SJSA1 (cell line): ENCODE data around the gene SYNGR1. TPM values are rescaled to one million over a fixed set of nuclear protein-coding genes. Genes with fewer than 3 reads are reported as not detected.
"Not testable (repeated sequence)": the region's sequence is repeated elsewhere in the genome, so short reads cannot be mapped to it uniquely, and the experiment has no call there.

Experiments
- DNase-seq, 2 experiments: peaks; one replicate each; pipeline ENCODE4 v3.0.0-alpha.2; 2015 to 2020; ENCODE audit warnings: low spot score in 2 of 2, low read depth in 1 of 2
- H3K27ac ChIP-seq: fragments of 250-450 bp; sonication (Bioruptor Pico); 2 replicates; pipeline ENCODE4 v1.5.1; 2020; ENCODE audit warnings: mild to moderate bottlenecking, moderate library complexity
- H3K27me3 ChIP-seq: fragments of 250-450 bp; sonication (Bioruptor Pico); replicated peaks from 2 replicates; pipeline ENCODE4 v1.5.1; 2020; ENCODE audit warnings: mild to moderate bottlenecking, moderate library complexity
- H3K36me3 ChIP-seq: fragments of 250-450 bp; sonication (Bioruptor Pico); 2 replicates; pipeline ENCODE4 v1.5.1; 2020; ENCODE audit warnings: mild to moderate bottlenecking
- H3K4me1 ChIP-seq: fragments of 250-450 bp; sonication (Bioruptor Pico); replicated peaks from 2 replicates; pipeline ENCODE4 v1.6.1; 2021; ENCODE audit warnings: mild to moderate bottlenecking
- H3K4me3 ChIP-seq: fragments of 250-450 bp; sonication (Bioruptor Pico); 2 replicates; pipeline ENCODE4 v1.5.1; 2020; ENCODE audit warnings: mild to moderate bottlenecking
- H3K9me3 ChIP-seq: fragments of 250-450 bp; sonication (Bioruptor Pico); replicated peaks from 2 replicates; pipeline ENCODE4 v1.5.1; 2020; ENCODE audit warnings: mild to moderate bottlenecking
- total RNA-seq: library from RNA; depleted of rRNA; stranded (reverse); fragments of >200 nt; shearing (Covaris generic); gene quantifications from 2 replicates; pipeline ENCODE4 v1.2.3, GENCODE V29; 2014

Gene SYNGR1
- total RNA-seq, 1 experiment from 2014 or later = 18.6 TPM

DNA sequence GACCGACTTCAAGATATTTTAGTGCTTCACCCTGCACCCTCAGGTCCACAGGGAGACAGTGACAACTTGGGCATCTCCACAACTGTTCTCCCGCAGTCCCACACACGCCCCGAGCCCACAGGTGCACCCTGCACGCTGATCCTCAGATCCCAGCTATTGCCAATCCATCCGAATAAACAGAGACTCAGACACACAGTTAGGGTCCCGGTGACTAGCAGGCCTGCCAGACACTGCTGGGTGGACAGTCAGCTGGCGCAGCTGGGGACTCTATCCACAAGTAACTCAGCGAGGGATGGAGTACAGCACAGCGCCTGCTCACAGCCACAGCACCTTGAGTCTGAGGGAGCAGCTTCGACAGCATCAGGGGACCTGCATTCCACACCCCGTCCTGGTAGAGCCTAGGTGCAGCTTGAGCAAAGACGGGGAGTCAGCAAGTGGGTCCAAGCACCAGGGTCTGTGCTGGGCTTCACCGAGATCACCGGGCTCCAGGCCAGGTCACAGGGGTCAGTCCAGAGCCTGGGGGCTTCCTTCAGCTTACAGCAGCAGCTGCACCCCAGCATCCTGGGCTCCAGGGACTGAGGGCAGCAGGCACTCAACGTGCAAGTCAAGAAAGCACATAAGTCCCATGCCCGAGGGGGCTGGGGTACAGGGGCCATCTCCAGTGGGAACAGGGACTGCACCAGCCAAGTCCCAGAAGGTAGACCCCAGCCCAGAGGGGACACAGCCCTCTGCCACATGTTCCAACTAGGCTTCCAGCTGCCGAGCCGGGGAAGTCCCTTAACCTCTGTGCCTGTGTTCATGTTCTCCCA lies 38.0 kb upstream of the SYNGR1 start:
- no peaks in the 10 kb centered on the region for H3K27me3 ChIP-seq
- H3K9me3 ChIP-seq = no peaks in the 10 kb centered on the region
- peak in 1 of 2 experiments; percentile 40 for DNase-seq
- peaks cover 68% of the 10 kb centered on the region for H3K36me3 ChIP-seq
- no peak overlapping the region for H3K4me3 ChIP-seq
- H3K27ac ChIP-seq = no peak overlapping the region
- peaks cover 72% of the 10 kb centered on the region for H3K4me1 ChIP-seq

- Histone ChIP-seq H3K27me3 (no peaks in the 10 kb centered on the region), H3K4me1 (peaks cover 78% of the 10 kb centered on the region), H3K4me3 (no peak overlapping the region), H3K36me3 (peaks cover 74% of the 10 kb centered on the region), H3K27ac (no peak overlapping the region), H3K9me3 (no peaks in the 10 kb centered on the region)
- DNase-seq = no peak
Observed at GRCh38 chr22:39312410-39312809, 37.4 kb upstream of the SYNGR1 start.

DNA sequence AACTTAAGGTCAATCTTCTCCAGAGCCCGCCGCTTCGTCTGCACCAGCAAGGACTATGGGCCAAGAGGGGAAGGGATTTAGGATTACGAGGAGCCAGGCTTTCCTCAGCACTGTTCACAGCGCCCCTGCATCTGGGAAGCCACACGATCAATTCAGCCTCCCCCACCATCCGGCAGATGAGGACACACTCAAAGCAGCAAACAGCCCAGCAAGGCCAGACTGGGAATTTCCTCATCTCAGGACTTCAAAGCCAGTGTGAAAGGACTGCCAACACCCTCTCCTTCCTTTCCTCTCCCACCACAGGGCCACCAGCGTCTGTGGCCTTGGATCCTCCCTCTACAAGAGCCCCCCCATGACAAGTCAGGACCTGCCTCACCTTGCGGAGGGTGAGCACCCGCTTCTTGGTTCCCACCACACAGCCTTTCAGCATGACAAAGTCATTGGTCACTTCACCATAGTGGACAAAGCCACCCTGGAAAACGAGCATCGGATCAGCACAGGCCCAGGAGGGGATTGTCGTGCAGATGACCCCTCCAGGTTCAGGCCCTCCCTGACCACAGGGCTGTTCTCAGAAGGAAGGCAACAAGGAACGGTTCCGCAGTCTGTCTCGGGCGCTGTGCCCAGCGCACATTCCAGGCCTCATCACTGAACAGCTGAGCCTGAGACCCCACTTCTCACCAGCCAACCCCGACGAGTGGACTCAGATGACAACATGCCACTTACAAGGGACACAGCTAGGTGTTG lies 36.4 kb upstream of the SYNGR1 start:
- Histone ChIP-seq H3K36me3 (peaks cover 84% of the 10 kb centered on the region), H3K4me1 (peaks cover 81% of the 10 kb centered on the region), H3K27ac (no peak overlapping the region), H3K4me3 (no peak overlapping the region), H3K9me3 (no peaks in the 10 kb centered on the region), H3K27me3 (no peaks in the 10 kb centered on the region)
- DNase-seq = no peak

- Histone ChIP-seq H3K4me1 (peaks cover 71% of the 10 kb centered on the region), H3K9me3 (no peaks in the 10 kb centered on the region), H3K27ac (no peak overlapping the region), H3K27me3 (no peaks in the 10 kb centered on the region), H3K4me3 (no peak overlapping the region), H3K36me3 (peaks cover 92% of the 10 kb centered on the region)
- DNase-seq = peak in 1 of 2 experiments; percentile 54
Observed at GRCh38 chr22:39314251-39314971, 35.4 kb upstream of the SYNGR1 start.

GRCh38 chr22:39315389-39315788 lies 34.4 kb upstream of the SYNGR1 start:
- Histone ChIP-seq H3K4me3 (no peak overlapping the region), H3K27ac (no peak overlapping the region), H3K27me3 (no peaks in the 10 kb centered on the region), H3K9me3 (no peaks in the 10 kb centered on the region), H3K36me3 (peaks cover 88% of the 10 kb centered on the region), H3K4me1 (peaks cover 61% of the 10 kb centered on the region)
- DNase-seq = no peak

DNA sequence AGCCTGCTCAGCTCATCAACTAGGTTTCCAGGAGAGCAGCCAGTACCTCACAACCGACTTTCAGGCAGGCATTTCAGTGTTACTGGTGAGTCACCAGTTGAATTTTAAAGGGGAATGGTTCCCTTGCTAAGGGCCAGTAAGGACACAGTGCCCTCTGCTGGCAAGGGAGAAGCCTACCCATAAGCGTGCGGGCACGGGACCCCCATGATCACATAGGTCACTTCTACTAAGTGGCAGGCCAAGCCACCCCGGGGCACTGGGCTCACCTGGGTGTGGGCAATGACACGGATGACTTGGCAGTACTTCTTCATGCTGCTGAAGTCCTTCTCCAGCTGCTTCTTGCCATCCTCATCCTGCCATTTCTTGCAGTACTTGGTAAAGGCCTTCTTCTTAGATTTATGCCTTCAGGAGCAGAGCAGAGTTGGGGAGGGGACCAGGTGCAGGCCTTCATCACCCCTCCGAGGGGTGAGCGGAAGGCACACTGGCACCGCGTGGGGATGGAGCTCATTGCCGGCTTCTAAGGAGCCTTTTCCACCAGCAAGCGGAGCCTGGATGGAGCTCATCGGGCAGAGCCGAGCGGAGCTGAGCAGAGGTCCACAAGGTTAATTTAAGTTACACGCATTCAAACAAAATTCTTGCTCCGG lies 33.2 kb upstream of the SYNGR1 start:
- Histone ChIP-seq H3K27ac (peak overlapping the region; percentile 28; the same call in 1 of the 2 replicates), H3K27me3 (no peaks in the 10 kb centered on the region), H3K36me3 (peaks cover 77% of the 10 kb centered on the region), H3K4me1 (peaks cover 52% of the 10 kb centered on the region), H3K4me3 (peak overlapping the region; percentile 56), H3K9me3 (no peaks in the 10 kb centered on the region)
- DNase-seq = peak; percentile 89 to 90

GRCh38 chr22:39317084-39317774 lies 32.6 kb upstream of the SYNGR1 start:
- Histone ChIP-seq H3K4me3 (peak overlapping the region; percentile 56), H3K4me1 (peaks cover 50% of the 10 kb centered on the region), H3K9me3 (no peaks in the 10 kb centered on the region), H3K27me3 (no peaks in the 10 kb centered on the region), H3K27ac (no peak overlapping the region), H3K36me3 (peaks cover 70% of the 10 kb centered on the region)
- DNase-seq = peak; percentile 44 to 54

DNA sequence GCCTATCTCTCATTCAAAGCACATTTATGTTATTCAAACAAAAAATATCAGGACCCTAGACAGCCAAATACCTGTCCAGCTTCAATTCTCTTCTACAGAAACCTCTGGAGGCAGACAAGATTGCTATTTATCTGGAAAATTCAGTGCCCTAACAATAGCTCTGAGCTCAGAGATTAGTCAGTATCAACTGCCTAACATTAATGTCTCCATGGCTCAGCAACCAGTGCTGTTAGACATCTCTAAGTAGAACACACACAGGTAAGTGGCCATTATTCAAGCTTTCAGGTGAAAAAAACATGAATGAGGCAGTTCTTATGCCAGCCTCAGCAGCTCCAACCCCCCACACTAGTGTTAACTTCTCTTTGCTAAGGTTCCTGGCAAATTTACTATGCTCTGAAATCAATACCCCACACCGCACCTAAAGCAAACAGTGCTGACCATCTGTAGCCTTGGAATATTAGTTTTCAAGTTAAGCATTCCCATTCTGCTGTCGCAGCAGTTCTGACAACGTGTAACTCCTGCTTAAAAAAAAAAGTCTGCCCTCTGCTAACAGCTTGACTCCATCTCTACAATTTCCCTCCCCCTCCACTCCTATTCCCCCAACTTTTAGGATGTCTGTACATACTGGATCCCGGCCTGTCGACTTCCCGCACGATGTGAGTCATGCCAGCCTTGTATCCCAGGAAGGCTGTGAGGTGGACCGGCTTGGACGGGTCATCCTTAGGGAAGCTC lies 31.9 kb upstream of the SYNGR1 start:
- DNase-seq = peak in 1 of 2 experiments; percentile 30
- no peaks in the 10 kb centered on the region for H3K9me3 ChIP-seq
- H3K4me3 ChIP-seq = peak overlapping the region; percentile 56
- H3K36me3 ChIP-seq = peaks cover 63% of the 10 kb centered on the region
- no peaks in the 10 kb centered on the region for H3K27me3 ChIP-seq
- peak overlapping the region; percentile 85 for H3K27ac ChIP-seq
- peaks cover 50% of the 10 kb centered on the region for H3K4me1 ChIP-seq

GRCh38 chr22:39318507-39319283 lies 31.1 kb upstream of the SYNGR1 start:
- Histone ChIP-seq H3K4me3 (peak overlapping the region; percentile 56), H3K4me1 (peaks cover 47% of the 10 kb centered on the region), H3K9me3 (no peaks in the 10 kb centered on the region), H3K36me3 (peaks cover 55% of the 10 kb centered on the region), H3K27ac (peak overlapping the region; percentile 85), H3K27me3 (no peaks in the 10 kb centered on the region)
- DNase-seq = peak in 1 of 2 experiments; percentile 48

GRCh38 chr22:39319284-39320022 lies 30.3 kb upstream of the SYNGR1 start, which contains the start of gene RPL3:
Gene RPL3, minus strand, starts transcription at chr22:39319623. Its CDS starts 26 bp downstream, at chr22:39319597.
- no peaks in the 10 kb centered on the region for H3K9me3 ChIP-seq
- H3K4me1 ChIP-seq = peaks cover 39% of the 10 kb centered on the region
- DNase-seq = peak; percentile 96 to 98
- H3K36me3 ChIP-seq = peaks cover 48% of the 10 kb centered on the region
- no peaks in the 10 kb centered on the region for H3K27me3 ChIP-seq
- peak within 1 kb of the TSS; percentile 56 for H3K4me3 ChIP-seq
- peak within 1 kb of the TSS; percentile 85 for H3K27ac ChIP-seq

- peak overlapping the region; percentile 56 for H3K4me3 ChIP-seq
- not testable (repeated sequence) for DNase-seq, H3K9me3 ChIP-seq, H3K27me3 ChIP-seq
- peaks cover 35% of the 10 kb centered on the region for H3K4me1 ChIP-seq
- peak overlapping the region; percentile 85 for H3K27ac ChIP-seq
- peaks cover 36% of the 10 kb centered on the region for H3K36me3 ChIP-seq
Observed at GRCh38 chr22:39320616-39321029, 29.2 kb upstream of the SYNGR1 start.
